DMS153 (cell line): Measurements from ENCODE around the gene ZFTA.
"Not testable (repeated sequence)": the region's sequence is repeated elsewhere in the genome, so short reads cannot be mapped to it uniquely, and the experiment has no call there.

Source experiments
- DNase-seq: peaks from one replicate; lab custom pipeline; 2025; lab: John Stamatoyannopoulos, UW

Gene ZFTA

DNA sequence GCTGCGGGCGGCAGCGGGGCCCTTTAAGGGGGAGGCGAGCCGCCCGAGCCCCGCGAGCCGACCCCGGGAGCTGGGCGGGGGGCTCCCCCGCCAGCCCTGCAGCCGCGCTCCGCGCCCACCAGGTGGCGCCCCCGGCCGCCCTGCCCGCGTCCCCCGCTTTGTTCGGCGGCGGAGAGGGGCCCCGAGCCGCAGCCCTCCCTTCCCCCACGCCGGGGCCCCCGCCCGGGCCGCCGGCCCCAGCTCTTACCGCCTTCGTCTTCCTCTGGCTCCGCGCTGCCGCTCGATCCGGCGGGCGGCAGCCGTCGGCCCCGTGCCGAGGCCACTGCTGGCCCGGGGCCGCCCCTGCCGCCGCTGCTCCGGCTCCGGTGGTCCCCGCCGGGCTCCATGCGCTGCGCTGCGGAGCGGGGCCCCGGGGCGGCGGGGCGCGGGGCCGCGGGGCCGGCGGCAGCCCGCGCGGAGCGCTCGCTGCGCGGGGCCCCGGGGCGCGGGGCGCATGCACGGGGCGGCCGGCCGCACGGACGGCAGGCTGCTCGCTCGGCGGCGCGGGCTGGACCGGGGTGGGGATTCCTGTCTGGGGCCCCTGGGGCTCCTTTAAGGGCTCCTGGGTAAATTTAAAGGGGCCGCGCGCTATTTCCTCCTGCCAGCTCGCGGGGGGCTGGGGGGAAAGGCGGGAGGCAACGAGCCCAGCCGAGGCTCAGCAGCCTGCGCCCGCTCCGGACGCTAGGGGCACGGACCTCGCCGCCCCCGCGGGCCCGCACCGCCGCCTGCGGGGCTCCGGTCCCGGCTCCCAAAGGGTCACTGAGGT lies at the start of gene ZFTA:
Gene ZFTA, minus strand, starts transcription at position 539 of the 805 bp plus-strand sequence. Its CDS starts 153 bp downstream, at position 386.
- DNase-seq, result no peak

DNA sequence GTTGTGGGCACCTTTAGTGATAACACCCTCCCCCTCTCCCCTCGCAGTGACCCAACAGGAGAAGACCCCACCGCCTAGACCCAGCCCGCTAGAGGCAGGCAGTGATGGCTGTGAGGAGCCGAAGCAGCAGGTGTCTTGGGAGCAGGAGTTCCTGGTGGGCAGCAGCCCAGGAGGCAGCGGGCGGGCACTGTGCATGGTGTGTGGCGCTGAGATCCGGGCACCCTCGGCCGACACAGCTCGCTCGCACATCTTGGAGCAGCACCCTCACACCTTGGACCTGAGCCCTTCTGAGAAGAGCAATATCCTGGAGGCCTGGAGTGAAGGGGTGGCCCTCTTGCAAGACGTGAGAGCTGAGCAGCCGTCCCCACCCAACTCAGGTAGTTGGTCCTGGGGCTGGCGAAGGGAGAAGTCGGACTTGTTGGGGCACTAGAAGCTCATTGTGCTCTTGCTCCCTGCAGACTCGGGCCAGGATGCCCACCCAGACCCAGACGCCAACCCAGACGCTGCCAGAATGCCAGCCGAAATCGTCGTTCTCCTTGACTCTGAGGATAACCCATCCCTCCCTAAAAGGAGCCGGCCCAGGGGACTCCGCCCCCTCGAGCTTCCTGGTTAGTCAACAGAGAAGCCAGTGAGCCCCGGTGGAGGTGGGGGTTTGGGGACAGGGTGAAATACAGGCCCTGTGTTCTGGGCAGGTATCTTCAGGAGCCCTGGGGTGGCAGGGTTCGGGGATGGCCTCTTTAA lies 49.4 kb upstream of the ZFTA start:
- DNase-seq, result no peak

DNA sequence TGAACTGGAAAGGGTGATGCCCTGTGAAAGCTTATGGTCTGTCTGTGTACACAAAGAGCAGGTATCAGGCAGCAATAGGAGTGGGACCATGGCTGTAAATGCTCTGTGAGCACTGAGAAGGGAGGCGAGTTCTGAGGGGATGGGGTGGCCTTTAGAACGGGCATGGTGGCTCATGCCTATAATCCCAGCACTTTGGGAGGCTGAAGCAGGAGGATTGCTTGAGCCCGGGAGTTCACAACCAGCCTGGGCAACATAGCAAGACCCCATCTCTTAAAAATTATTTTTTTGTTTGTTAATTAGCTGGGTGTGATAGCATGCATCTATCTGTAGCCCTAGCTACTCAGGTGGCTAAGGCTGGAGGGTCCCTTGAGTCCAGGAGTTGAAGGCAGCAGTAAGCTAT lies 48.2 kb upstream of the ZFTA start:
- DNase-seq, result no peak

GRCh38 chr11:63816166-63816565 lies 47.6 kb upstream of the ZFTA start:
- DNase-seq, result no peak

DNA sequence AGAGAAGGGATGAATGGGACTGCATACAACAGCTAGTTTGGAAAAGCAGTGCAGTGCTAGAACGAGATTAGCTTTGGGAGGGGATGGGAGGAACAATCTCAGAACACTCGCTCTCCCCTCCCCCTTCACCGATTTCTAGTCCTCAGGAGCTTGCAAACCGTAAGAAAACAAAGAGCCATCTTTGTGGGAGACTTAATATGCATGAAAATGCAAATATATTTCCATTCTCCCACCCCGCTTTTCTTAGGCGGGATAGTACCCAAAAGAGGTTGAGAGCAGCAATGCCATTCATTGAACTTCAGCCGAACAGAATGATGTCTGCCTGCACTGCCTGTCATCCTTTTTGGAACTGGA lies 45.8 kb upstream of the ZFTA start:
- no peak for DNase-seq

DNA sequence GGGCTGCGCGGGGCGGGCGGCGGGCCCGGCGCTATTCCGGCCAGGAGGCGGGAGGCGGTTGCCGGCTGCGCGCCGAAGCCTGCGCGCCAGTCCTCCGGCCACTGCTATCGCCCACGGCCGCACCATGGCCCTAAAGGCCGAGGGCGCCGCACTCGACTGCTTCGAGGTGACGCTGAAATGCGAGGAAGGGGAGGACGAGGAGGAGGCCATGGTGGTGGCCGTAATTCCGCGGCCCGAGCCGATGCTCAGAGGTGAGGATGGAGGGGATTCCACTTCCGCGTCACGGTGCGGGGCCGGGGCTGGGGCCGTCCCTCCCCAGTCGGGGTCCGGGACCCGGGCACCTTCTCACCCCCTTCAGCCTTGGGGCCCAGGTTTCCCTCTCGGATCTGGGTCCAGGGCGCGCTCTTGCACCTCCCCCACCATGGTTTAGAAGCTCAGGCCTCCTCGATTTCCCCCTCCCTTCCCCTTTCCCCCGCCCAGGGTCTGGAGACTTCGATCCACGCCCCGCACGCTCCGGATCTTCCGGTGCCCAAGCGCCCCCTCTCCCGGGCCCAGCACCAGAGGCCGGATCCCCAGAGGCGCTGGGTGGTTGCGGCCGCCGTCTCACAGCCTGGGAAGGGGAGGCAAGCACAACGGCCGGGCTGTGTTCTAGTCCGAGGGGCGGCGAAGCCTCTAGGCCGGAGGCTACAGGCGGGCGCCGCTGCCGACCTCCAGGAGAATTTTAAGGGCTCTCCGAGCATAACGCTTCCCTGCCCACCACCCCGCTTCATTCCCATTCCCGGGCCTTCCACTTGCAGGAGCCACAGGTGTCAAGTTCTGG lies 45.2 kb upstream of the ZFTA start:
- no peak for DNase-seq

GRCh38 chr11:63813035-63813562 lies 44.5 kb upstream of the ZFTA start, which contains the start of gene SPINDOC:
SPINDOC (plus strand) TSS chr11:63813456; CDS start chr11:63813687, 231 bp downstream.
- DNase-seq, result peak; percentile 26

DNA sequence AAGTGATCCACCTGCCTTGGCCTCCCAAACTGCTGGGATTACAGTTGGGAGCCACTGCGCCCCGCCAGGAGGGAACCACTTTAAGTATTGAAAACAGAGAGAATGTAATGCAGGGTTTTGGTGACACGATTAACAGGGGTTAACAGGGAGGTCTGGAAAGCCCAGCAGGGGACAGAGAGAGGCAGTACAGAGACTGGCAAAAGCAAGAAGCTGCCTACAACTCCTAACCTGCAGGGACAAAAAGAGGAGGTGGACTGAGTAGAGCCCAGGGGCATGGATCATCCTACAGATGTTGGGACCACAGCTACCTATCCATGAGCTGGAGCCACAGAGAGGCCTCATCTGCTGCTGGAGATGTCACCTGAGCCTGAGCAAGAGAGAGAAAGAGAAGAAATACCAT lies 42.9 kb upstream of the ZFTA start:
- DNase-seq, result no peak

DNA sequence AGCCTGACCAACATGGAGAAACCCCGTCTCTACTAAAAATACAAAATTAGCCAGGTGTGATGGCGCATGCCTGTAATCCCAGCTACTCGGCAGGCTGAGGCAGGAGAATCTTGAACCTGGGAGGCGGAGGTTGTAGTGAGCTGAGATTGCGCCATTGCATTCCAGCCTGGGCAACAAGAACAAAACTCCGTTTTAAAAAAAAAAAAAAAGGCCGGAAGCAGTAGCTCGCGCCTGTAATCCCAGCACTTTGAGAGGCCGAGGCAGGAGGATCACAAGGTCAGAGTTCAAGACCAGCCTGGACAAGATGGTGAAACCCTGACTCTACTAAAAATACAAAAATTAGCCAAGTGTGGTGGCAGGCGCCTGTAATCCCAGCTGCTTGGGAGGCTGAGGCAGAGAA lies 41.8 kb upstream of the ZFTA start:
- DNase-seq, result not testable (repeated sequence)

- DNase-seq, result no peak
Measured at GRCh38 chr11:63805844-63806415, 37.4 kb upstream of the ZFTA start.

DNA sequence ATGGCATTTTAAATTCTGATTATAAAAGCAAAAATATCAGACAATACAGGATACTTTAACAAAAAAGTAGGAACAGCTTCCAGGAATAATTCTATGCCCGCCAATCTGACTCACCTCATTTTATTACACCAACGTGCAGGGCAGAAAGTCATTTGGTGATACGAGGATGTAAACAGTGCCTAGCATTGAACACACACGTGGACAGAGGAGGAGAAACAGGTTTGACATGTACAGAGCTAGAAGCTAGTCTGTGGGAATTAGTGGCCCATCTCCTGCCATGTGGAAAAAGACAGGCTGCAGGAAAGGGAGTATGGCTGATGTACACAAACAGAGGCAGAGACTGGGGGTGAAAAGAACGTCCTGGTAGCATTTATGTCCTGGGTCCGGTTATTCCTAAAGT lies 35.7 kb upstream of the ZFTA start:
- DNase-seq, result no peak

DNA sequence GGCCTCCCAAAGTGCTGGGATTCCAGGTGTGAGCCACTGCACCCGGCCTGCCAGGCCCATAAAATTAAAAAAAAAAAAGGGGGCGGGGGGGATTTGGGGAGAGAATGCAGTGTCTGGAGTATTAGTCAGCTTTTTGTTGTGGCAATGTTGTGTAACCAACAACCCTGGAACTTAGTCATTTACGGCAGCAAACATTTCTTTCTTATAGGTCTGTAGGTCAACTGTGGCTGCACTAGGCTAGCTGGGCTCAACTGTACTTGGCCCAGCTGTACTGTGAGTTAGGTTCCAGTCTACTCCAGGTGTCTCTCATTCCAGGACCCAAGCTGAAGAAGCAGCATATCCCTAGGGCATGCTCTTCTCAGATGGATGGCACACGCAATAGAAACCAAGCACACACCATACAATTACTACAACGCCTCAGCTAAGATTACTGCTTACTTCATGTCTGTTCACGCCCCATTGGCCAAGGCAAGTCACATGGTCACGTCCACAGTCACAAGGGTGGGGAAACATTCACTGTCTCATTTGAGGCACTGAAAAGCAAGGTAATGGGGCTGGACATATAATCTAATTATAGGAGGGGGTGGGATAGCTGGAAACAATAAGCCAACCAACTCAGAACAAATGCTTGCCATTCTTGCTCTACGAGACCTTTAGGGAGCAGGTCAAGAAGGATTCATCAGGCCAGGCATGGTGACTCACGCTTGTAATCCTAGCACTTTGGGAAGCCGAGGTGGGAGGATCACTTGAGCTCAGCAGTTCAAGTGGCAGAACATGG lies 34.3 kb upstream of the ZFTA start:
- DNase-seq, result no peak

DNA sequence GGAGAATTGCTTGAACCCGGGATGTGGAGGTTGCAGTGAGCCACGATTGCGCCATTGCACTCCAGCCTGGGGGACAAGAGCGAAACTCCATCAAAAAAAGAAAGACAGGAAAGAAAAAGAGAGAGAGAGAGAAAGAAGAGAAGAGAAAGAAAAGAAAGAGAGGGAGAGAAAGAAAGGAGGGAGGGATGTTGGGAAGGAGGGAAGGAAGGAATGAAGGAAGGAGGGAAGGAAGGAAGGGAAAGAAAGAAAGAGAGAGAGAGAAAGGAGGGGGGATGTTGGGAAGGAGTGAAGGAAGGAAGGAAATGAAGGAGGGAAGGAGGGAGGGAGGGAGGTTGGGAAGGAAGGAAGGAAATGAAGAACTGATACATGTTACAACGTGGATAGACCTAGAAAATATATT lies 32.3 kb upstream of the ZFTA start:
- DNase-seq, result no peak

DNA sequence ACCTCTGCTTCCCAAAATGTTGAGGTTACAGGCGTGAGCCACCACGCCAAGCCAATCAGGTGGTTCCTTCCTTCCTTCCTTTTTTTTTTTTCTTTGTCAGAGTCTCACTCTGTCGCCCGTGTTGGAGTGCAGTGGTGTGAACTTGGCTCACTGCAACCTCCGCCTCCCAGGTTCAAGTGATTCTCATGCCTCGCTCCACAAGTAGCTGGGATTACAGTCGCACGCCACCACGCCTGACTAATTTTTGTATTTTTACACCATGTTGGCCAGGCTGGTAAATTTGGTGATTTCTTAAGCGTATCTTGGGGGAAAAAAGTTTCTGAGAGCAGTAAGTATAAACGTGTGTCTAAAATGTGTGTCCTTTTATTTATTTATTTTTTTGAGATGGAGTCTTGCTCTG lies 26.5 kb upstream of the ZFTA start:
- DNase-seq, result no peak

- no peak for DNase-seq
Measured at GRCh38 chr11:63793161-63793560, 24.6 kb upstream of the ZFTA start.

DNA sequence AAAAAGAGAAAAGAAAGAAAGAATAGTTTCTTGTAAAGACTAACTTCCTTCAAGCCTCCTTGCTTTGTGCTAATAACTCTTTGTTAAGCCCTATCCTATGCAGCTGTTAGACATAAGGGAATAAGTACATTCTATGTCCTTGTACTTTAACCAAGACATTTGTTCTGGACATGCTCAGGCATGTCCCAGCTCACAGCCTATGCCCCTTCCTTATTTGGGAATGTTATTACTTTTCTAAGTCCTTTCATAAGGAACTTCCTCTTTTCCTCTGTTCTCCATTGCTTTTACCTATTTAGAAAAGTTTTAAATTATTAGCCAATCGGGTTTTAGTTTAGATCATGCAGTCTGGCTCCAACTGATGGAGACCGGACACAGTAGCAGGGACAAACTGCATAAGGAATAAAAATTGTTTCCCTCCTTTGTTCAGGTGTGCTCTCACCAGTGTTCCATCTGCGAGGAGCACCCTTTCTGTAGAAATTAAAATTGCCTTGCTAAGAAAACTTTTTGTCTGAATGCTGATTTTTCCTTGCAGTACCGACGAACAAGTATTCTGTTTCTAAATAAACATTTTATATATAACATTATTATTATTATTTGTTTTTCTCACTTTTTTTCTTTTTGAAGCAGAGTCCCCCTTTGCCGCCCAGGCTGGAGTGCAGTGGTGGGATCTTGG lies 23.1 kb upstream of the ZFTA start:
- DNase-seq, result no peak

DNA sequence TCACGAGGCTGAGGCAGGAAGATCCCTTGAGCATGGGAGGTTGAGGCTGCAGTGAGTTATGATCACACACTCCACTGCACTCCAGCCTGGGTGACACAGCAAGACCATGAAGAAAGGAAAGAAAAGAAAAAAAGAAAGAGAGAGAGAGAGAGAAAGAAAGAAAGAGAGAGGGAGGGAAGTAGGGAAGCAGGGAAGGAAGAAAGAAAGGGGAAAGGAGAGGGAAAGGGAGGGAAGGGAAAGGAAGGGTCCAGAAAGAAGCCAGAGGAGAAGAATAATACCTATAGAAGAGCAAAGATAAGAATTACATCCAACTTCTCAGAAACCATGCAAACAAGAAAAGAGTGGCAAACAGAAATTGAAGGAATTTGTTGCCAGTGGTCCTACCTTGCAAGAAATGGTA lies 17.2 kb upstream of the ZFTA start:
- DNase-seq, result no peak

- DNase-seq, result no peak
Measured at GRCh38 chr11:63783925-63784592, 15.5 kb upstream of the ZFTA start.

- DNase-seq, result no peak
Measured at GRCh38 chr11:63782749-63783148, 14.2 kb upstream of the ZFTA start.

GRCh38 chr11:63779039-63779438 lies 10.5 kb upstream of the ZFTA start:
- DNase-seq, result no peak
